MCF 10A (cell line): ENCODE data around the gene TCP10L. TPM values are rescaled to one million over a fixed set of nuclear protein-coding genes. Genes with fewer than 3 reads are reported as not detected.
"Not testable (repeated sequence)": the region's sequence is repeated elsewhere in the genome, so short reads cannot be mapped to it uniquely, and the experiment has no call there.

Source experiments
- BruUV-seq: library from RNA; stranded (reverse); fragments of 400-500 nt; replicated peaks from 2 replicates; lab custom pipeline; 2021; lab: Mats Ljungman, UMichigan
- CTCF ChIA-PET: fragments of 300-600 bp; sonication (Branson Sonifier 250); formaldehyde crosslinking; extraction: SDS; loops from one replicate; lab custom pipeline; 2021; ENCODE audit warnings: antibody characterized with exemption, inconsistent platforms; lab: Yijun Ruan, JAX
- POLR2A ChIA-PET: fragments of 300-600, 350-650 bp; sonication (Branson Sonifier 250); formaldehyde crosslinking; extraction: SDS; loops from one replicate; lab custom pipeline; 2020; ENCODE audit warnings: antibody characterized with exemption, inconsistent platforms; lab: Yijun Ruan, JAX
- DNase-seq: peaks from one replicate; pipeline ENCODE4 v3.0.0-alpha.2; 2018; ENCODE audit not compliant: unreplicated experiment
- H3K27ac Mint-ChIP-seq: one replicate; pipeline ENCODE4 v1.8.0; 2022; ENCODE audit warnings: mild to moderate bottlenecking, low read depth, mixed read lengths; ENCODE audit not compliant: unreplicated experiment
- H3K27me3 Mint-ChIP-seq: one replicate; pipeline ENCODE4 v1.8.0; 2022; ENCODE audit warnings: mixed read lengths; ENCODE audit not compliant: insufficient read depth, unreplicated experiment
- H3K36me3 Mint-ChIP-seq: one replicate; pipeline ENCODE4 v1.8.0; 2022; ENCODE audit warnings: mild to moderate bottlenecking, moderate library complexity, mixed read lengths; ENCODE audit not compliant: insufficient read depth, unreplicated experiment
- H3K4me1 Mint-ChIP-seq: one replicate; pipeline ENCODE4 v1.8.0; 2022; ENCODE audit warnings: mixed read lengths; ENCODE audit not compliant: insufficient read depth, unreplicated experiment
- H3K4me3 Mint-ChIP-seq: one replicate; pipeline ENCODE4 v1.8.0; 2022; ENCODE audit warnings: mild to moderate bottlenecking, moderate library complexity, mixed read lengths; ENCODE audit not compliant: unreplicated experiment
- H3K9me3 Mint-ChIP-seq: one replicate; pipeline ENCODE4 v1.8.0; 2022; ENCODE audit warnings: mixed read lengths; ENCODE audit not compliant: unreplicated experiment
- CTCF ChIP-seq: fragments of 200-600 bp; IDR thresholded peaks from one replicate; pipeline ENCODE4 v1.8.0; 2022; ENCODE audit warnings: antibody characterized with exemption, mild to moderate bottlenecking; ENCODE audit not compliant: unreplicated experiment
- intact Hi-C: fragments of 100-400 bp; cut with micrococcal nuclease; formaldehyde crosslinking; loops from 2 replicates; pipeline ENCODE4 v1.14.1; 2022
- total RNA-seq: library from RNA; stranded (reverse); gene quantifications from 2 replicates; pipeline ENCODE4 v1.2.3, GENCODE V29; 2022

The TCP10L gene
- total RNA-seq, 1 experiment from 2014 or later: not detected

DNA sequence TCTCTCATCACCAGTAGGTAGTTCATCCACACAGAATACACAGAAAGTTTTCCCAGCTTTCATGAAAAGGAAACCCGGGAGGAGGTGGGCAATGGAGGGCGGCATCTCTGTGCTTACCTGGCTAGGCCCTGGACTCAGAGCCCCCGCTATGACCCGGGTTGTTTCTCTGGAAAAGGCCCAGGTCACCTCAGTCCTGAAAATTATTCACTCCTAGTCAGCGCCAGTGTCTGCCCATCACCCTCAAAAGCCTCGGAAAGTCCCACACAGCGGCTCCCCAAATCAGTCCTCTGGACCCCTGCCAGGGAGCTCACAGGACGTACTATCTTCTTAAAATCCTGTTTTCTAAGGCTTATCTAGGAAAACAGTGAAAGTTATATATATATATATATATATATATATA is 51.2 kb downstream of the TCP10L start:
- BruUV-seq: no TSS peak
- Mint-ChIP-seq H3K4me3 (no peak overlapping the region), H3K9me3 (no peaks in the 10 kb centered on the region), H3K27me3 (no peaks in the 10 kb centered on the region), H3K27ac (no peak overlapping the region), H3K36me3 (no peaks in the 10 kb centered on the region), H3K4me1 (peaks cover 10% of the 10 kb centered on the region)
- no peak for TF ChIP-seq CTCF
- intact Hi-C loops: no loop called here
- ChIA-PET CTCF (interaction anchor here (0.5 kb wide), 1 partner anchor 15 kb away, joined by 3 read pairs; no protein-coding TSS in a partner anchor), POLR2A (no interaction called here)
- DNase-seq: no peak

DNA sequence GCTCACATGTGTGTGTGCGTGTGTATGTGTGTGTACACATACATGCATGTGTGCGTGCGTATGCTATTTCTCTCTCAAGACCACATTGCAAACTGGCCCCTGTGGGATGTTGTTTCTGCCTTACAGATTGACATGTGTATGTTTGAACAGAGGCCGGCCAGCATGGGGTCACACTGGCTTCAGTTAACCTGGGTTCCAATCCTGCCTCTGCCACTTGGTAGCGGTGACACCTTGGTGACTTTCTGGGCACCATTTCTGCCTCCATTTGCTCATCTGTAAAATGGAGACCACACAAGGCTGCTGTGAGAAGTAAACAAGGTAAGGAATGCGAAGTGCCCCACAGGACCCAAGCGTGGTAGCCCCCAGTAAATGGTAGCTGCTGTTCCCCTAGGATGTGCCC is 51.7 kb downstream of the TCP10L start:
- CTCF ChIA-PET: no interaction called here
- Mint-ChIP-seq H3K4me3 (no peak overlapping the region), H3K27me3 (no peaks in the 10 kb centered on the region), H3K36me3 (no peaks in the 10 kb centered on the region), H3K4me1 (peaks cover 11% of the 10 kb centered on the region), H3K27ac (no peak overlapping the region), H3K9me3 (no peaks in the 10 kb centered on the region)
- POLR2A ChIA-PET: no interaction called here
- intact Hi-C loops: no loop called here
- no TSS peak for BruUV-seq
- DNase-seq: no peak
- no peak for TF ChIP-seq CTCF

DNA sequence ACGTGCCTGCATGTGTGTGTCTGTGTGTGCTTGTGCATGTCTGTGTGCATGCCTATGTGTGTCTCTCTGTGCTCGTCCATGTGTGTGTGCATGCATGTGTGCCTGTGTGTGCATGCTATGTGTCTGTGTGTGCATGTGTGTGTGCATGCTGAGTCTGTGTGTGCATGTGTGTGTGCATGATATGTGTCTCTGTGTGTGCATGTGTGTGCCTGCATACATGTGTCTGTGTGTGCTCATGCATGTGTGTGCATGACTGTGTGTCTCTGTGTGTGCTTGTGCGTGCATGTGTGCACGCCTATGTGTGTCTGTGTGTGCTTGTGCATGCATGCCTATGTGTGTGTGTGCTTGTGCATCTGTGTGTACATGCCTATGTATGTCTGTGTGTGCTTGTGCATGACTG is 52.3 kb downstream of the TCP10L start:
- BruUV-seq: no TSS peak
- Mint-ChIP-seq H3K27me3 (no peaks in the 10 kb centered on the region), H3K4me1 (peaks cover 11% of the 10 kb centered on the region), H3K4me3 (no peak overlapping the region), H3K36me3 (no peaks in the 10 kb centered on the region), H3K27ac (no peak overlapping the region), H3K9me3 (no peaks in the 10 kb centered on the region)
- no peak for TF ChIP-seq CTCF
- CTCF ChIA-PET: no interaction called here
- POLR2A ChIA-PET: no interaction called here
- no peak for DNase-seq
- intact Hi-C loops: no loop called here

DNA sequence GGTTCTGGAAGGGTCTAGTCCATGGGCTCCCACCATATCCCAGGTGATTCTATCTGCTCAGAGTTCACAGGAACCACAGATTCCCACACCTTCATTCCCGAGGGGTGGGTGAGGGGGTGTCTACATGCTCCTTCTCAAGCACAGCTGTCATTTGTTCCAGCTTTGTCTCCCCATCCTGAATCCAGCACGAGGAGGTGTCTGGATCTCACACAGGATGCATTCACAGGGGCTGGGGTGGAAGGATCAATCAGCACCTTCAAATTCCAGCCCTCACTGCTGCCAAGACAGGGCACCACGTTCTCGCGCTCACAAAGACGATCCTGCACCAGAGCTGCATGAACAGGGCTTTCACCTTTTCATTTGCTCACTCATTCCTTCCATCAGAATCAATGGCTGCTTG is 52.7 kb downstream of the TCP10L start:
- intact Hi-C loops: no loop called here
- peaks cover 10% of the 10 kb centered on the region for H3K4me1 Mint-ChIP-seq
- no peak overlapping the region for H3K4me3 Mint-ChIP-seq
- H3K27me3 Mint-ChIP-seq: no peaks in the 10 kb centered on the region
- H3K9me3 Mint-ChIP-seq: no peaks in the 10 kb centered on the region
- no peak for DNase-seq
- no peaks in the 10 kb centered on the region for H3K36me3 Mint-ChIP-seq
- POLR2A ChIA-PET: no interaction called here
- H3K27ac Mint-ChIP-seq: no peak overlapping the region
- CTCF ChIA-PET: no interaction called here
- BruUV-seq: no TSS peak
- TF ChIP-seq CTCF: no peak

GRCh38 chr21:32531561-32531960 is 53.8 kb downstream of the TCP10L start:
- H3K4me3 Mint-ChIP-seq, H3K27ac Mint-ChIP-seq, DNase-seq, BruUV-seq, intact Hi-C loops, H3K4me1 Mint-ChIP-seq, POLR2A ChIA-PET, H3K9me3 Mint-ChIP-seq, H3K36me3 Mint-ChIP-seq, H3K27me3 Mint-ChIP-seq: not testable (repeated sequence)
- CTCF ChIA-PET: interaction anchor here (0.6 to 0.9 kb wide), 3 partner anchors 62 to 125 kb away, joined by 4 to 7 read pairs (median 5); no protein-coding TSS in a partner anchor

DNA sequence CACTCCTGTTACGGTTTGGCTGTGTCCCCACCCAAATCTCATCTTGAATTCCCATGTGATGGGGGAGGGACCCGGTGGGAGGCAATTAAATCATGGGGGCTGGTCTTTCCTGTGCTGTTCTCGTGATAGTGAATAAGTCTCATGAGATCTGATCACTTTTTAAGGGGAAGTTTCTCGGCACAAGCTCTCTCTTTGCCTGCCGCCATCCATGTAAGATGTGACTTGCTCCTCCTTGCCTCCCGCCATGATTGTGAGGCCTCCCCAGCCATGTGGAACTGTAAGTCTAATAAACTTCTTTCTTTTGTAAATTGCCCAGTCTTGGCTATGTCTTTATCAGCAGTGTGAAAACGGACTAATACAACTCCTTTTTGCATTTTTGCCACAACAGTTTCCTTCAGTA is 54.5 kb downstream of the TCP10L start:
- H3K36me3 Mint-ChIP-seq, intact Hi-C loops, BruUV-seq, DNase-seq, H3K27me3 Mint-ChIP-seq, POLR2A ChIA-PET, H3K4me1 Mint-ChIP-seq, H3K9me3 Mint-ChIP-seq, H3K4me3 Mint-ChIP-seq, H3K27ac Mint-ChIP-seq: not testable (repeated sequence)
- CTCF ChIA-PET: interaction anchor here (1.0 kb wide), 1 partner anchor 102 kb away, joined by 3 read pairs; no protein-coding TSS in a partner anchor
